Measurements from ENCODE around the gene MAN2A2. TPM values are rescaled to one million over a fixed set of nuclear protein-coding genes. Genes with fewer than 3 reads are reported as not detected.

MAN2A2 gene
- total and polyA plus RNA-seq, 9 of the 15 experiments (the other 6 are each of a cell fraction or from before 2014, with no cell fraction given) = 7.3 to 151 (median 43.4) TPM

- TF ChIP-seq MEIS2 (IDR thresholded peaks at IDR 0.05; ENCODE audit: partially characterized antibody) (peak; percentile 97), CHAMP1 (IDR thresholded peaks at IDR 0.05) (peak; percentile 97), EP300 (IDR thresholded peaks at IDR 0.05; ENCODE audit: low read length) (peak; percentile 99), ZNF277 (CRISPR knock-in tag; IDR thresholded peaks at IDR 0.05; ENCODE audit: borderline replicate concordance) (no peak), CC2D1A (IDR thresholded peaks at IDR 0.05) (peak; percentile 99), CBX8 (IDR thresholded peaks at IDR 0.05; ENCODE audit: borderline replicate concordance, extremely low read depth, low read depth, low read length, poor library complexity, severe bottlenecking) (no peak), MYC (IDR thresholded peaks at IDR 0.05; ENCODE audit: low read depth, low read length) (peak; percentile 73), MYC (CRISPR knock-in tag; IDR thresholded peaks at IDR 0.05; ENCODE audit: borderline replicate concordance, low read depth) (no peak), ARID1B (IDR thresholded peaks at IDR 0.05) (peak; percentile 100), U2AF1 (optimal IDR thresholded peaks at IDR 0.05; ENCODE audit: low read depth, low read length) (no peak), USF2 (CRISPR knock-in tag; IDR thresholded peaks at IDR 0.05) (peak; percentile 51; the same call in 1 of the 2 replicates), NCOA4 (IDR thresholded peaks at IDR 0.05; ENCODE audit: partially characterized antibody) (peak; percentile 90), ZNF395 (CRISPR knock-in tag; IDR thresholded peaks at IDR 0.05) (peak; percentile 98), LEF1 (IDR thresholded peaks at IDR 0.05) (peak; percentile 97), ZBTB7A (IDR thresholded peaks at IDR 0.05; ENCODE audit: borderline replicate concordance, control insufficient read depth, low read depth, low read length) (no peak), GATA2 (CRISPR knock-in tag; IDR thresholded peaks at IDR 0.05) (peak; percentile 97), IRF9 (tag; IDR thresholded peaks at IDR 0.05) (no peak)
- TF ChIP-seq, protein P1, sequence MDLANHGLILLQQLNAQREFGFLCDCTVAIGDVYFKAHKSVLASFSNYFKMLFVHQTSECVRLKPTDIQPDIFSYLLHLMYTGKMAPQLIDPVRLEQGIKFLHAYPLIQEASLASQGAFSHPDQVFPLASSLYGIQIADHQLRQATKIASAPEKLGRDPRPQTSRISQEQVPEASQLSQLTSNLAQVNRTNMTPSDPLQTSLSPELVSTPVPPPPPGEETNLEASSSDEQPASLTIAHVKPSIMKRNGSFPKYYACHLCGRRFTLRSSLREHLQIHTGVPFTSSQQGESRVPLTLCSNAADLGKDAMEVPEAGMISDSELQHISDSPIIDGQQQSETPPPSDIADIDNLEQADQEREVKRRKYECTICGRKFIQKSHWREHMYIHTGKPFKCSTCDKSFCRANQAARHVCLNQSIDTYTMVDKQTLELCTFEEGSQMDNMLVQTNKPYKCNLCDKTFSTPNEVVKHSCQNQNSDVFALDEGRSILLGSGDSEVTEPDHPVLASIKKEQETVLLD (IDR thresholded peaks at IDR 0.05) = peak; percentile 64; the same call in 1 of the 2 replicates
Measured at GRCh38 chr15:90901175-90902039, 1.7 kb upstream of the MAN2A2 start (continued).
